NK-92 (cell line): ENCODE results near the gene PRPF38A.

Experiments
- DNase-seq: peaks from one replicate; lab custom pipeline; 2025; ENCODE audit not compliant: unreplicated experiment; lab: John Stamatoyannopoulos, UW

Gene PRPF38A

DNA sequence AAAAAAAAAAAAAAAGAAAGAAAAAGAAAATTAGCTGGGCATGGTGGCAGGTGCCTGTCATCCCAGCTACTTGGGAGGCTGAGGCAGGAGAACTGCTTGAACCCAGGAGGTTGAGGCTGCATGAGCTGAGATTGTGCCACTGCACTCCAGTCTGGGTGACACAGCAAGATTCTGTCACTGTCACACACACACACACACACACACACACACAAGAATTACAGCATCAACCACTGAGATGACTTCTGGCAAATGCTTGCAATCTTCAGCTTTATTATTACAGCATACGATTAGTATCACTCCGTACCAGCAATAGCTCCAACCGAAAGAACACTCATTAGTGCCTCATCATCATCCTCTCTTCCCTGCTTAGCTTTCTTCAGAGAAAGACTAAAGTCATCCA, 4.8 kb upstream of the PRPF38A start:
- DNase-seq = no peak

DNA sequence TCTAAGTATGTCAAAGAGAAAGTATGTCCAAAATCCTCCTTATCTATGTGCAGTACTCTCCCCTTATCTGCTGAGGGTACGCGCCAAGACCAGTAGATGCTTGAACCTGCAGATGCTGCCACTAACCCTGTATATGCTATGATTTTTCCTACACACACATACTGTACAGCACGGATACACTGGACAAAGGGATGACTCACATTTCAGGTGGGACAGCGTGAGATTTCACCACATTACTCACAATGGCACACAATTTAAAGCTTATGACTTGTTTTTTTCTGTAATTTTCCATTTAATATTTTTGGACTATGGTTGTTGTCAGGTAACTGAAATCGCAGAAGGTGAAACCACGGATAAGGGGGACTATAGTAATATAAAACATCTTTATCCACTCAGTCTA, 4.3 kb upstream of the PRPF38A start:
- no peak for DNase-seq

DNA sequence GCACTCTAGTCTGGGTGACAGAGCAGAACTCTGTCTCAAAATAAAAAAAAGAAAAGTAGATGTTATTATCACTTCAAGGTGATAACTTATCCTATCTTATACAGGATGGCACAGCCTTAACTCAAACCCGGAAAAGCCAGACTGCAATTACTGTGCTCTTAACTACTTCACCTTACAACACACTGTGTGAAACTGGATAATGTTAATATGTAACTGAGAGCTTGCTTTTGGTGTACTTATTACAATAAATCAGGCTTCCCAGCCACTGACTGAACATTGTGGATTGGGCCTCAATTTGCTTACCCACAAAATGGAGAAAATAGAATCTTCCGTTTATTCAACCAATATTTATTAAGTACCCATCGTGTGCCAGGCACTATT, 1.6 kb upstream of the PRPF38A start:
- DNase-seq = no peak

DNA sequence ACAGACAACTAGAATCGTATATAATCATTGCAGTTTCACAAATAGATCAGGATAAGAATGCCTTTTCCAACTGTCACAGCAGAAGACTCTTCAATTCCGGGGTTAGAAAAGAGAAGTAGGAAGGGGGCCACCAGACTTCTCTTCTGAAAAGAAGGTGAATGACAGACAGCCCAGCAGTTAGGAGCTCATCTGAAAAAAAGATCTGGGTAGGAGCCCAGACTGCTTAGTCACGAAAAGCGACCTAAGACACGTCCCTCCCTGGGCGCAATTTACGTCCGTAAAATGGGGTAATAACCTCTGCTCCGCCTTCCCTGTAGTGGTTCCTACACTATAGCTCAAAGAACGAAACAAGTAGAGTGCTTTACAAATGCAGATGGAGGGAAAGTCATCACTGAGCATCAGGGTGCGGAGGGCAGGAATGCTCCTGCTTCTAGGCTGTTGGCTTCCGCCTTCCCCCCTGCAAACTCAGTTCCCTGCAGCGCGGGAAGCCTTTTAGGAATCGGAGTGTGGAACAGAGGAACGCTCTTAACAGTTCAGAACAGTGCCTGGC, 761 bp upstream of the PRPF38A start:
- no peak for DNase-seq

DNA sequence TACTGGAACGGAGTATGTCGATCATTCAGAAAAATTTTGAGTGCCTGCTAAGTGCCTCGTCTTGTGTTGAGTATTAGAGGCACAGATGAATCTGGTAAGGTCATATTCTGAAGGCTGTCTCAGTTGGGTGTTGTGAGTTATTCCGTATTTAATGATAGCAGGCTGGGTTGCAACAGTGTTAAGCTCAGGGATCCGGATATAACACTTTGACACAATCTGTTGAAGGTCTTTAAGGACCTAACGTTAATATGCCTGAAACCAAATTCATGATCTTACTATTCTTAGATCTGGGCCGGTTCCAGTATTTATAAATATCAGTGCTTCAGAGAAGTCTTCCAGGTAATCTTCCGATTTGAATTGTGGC, 555 bp downstream of the PRPF38A start:
- DNase-seq = no peak

DNA sequence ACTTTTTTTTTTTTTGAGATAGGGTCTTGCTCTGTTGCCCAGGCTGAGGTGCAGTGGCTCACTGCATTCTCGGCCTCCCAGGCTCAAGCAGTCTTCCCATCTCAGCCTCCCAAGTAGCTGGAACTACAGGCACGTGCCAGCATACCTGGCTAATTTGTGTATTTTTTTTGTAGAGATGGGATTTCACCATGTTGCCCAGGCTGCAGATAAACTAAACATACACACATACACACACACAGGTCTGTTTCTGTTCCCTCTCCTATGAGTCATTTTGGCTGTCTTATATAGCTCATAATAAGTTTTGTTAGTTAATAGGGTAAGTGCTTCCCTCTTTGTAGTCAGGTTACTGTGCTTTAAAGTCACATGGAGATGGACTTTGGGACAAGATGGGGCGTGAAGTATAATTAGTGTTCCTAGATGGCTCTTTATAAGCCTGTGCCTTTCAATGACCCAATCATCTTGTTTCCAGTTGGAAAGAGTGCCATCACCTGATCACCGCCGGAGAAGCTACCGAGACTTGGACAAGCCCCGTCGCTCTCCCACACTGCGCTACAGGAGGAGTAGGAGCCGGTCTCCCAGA, 9.1 kb downstream of the PRPF38A start:
- DNase-seq = no peak

DNA sequence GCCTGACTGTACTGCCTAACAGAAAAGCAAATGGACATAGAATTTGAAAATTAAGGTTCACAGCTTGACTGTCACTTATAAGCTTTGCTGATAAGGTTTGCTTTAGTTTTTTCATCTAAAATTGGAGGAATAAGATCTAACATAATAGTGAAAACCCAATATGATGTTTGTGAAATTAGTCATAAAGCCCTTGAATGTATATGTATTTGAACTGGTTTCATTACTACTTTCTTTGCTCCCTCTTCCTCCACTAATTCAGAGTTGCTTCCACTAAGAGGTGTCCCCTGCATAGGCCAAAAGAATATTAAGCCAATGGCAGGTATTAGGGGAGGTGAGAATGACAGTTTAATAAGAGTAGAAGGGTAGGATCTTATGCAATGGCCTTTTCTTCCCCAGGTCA, 10.5 kb downstream of the PRPF38A start:
- DNase-seq = no peak

DNA sequence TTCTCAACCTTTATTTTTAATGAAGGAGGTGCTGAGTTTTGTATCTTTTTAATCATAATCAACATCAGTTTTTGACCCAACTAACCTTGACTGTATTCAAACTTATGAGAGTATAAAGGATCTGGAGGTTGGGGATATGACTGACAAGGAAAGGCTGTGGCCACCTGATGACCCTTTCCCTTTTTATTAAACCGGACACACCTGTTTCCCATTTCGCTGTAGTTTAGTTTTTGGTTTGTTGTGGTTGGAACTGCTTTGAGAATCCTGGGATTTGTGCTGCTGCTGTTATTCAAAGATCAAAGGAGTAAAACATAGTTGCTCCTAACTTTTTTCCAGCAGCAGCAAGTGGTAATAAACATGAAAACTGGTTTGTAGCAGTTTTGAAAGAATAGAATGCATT, 12.4 kb downstream of the PRPF38A start:
- DNase-seq = no peak

DNA sequence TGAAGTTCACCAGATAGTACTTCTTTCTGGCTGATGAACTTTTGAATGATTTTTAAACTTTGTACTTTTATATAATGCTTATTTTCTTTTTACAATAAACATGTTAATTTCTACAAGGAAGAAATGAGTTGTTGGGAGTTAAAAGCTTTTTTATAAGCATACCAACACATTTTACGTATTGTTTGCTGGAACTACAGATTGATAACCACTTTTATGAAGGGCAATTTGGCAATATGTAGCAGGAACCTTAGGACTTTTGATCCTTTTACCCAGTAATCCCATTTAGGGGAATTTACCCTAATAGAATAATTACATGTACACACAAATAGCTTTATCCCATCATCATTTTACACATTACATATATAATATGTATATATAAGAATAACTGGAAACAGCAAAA, 16.3 kb downstream of the PRPF38A start:
- DNase-seq = no peak

DNA sequence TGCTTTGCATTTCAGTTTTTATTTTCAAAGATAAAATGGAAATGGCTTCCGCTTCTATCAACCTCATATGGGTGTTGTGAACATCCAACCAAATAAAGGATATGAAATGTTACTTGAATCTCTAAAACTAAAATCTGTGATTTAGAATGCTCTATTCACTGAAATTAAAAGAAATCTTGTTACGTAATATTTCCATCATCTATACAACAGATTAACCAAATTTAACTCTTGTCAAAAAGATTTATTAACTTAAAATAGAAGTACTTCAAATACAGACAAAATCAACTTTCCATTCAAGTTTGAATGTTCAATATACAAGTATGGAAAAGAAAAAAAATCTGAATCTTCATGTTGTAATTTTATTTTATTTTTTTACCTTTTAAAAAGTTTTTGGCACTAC, 18.7 kb downstream of the PRPF38A start:
- DNase-seq = no peak

DNA sequence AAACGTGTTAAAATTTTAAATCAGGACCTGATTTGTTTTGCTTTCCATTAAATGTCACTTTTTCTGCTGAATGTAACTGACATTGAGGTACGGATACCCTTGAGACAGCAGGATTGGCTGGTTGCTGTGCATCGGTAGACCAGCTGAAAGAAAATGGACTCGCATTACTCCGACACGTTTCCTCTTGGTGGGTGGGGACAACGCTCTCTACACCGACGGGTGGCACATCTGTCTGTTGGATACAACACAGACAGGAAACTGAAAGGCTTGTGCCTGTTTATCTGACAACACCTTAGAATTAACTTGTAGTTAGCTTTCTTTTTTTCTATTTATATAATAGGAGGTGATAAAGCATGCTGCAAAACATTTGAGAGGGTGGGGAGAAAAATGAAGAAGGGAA, 19.4 kb downstream of the PRPF38A start:
- no peak for DNase-seq

DNA sequence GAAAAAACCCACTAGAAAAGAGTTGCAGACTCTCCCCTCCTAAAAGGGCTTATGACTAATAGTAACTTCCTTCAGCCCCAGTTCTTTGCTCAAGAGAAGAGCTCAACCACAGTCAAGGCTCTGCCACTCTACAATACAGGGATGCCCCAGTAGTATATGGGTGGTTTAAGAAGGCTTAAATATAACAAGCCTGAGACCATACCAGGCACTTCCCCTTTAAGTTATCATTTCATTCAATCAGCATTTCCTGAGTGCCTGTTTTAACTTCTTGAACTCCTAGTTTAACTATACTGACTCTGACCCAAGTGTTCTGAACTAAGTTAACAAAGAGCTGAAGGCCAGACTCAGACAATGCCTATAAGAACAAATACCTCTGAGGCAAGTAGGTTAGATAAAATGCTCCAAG, 19.8 kb downstream of the PRPF38A start:
- DNase-seq = no peak

DNA sequence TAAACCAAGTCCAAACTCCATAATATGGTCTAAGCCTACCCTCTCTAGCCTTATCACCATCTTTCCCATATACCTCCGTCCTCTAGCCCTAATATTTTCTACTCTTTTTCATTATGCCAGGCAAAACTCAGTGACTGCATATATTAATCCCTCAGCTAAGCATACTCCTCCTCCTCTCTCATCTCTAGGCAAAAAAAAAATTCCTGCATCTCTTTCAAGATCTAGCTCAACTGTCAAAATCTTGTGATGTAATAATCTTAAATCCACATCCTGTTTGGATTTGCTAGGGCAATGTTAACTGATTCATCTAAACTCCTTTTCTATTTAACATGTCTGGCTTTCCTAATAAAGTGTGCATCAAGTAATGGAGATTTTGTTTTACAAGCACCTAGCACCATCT, 20.4 kb downstream of the PRPF38A start:
- no peak for DNase-seq

DNA sequence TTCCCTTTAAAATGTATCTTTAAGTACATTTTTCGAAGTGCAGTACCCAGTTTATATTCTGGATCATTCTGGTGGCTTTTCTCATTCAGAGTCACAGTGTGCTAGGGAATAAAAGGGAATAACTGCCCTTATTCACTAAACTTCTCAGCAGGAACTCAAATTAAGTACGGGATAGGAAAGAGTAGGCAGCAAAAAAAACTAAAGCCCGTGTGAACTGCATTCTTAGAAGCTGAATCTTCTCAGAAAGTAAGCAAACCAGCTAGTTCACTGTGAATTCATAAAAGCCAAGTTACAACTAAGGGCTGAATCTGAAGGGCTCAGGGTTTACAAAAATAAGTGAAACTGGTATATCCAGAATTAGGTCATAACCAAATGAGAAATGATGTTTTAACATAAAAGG, 22.0 kb downstream of the PRPF38A start:
- no peak for DNase-seq

DNA sequence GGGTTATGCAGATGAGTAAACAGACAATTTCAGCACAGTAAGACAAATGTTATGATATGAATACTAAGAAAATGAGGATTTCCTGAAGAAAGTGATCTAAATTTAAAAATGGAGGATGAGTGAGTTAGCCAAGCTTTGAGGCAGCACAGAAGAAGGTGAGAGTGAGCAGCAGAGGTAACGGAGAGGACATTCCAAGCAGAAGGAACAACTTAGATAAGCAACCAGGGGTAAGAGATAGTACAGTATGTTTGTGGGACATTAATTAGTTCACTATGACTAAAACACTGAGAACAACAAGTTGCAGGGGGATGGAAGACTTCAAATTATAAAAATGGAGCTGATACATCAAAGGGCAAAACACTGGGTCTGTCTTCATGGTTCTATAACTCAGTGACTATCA, 22.8 kb downstream of the PRPF38A start:
- no peak for DNase-seq

DNA sequence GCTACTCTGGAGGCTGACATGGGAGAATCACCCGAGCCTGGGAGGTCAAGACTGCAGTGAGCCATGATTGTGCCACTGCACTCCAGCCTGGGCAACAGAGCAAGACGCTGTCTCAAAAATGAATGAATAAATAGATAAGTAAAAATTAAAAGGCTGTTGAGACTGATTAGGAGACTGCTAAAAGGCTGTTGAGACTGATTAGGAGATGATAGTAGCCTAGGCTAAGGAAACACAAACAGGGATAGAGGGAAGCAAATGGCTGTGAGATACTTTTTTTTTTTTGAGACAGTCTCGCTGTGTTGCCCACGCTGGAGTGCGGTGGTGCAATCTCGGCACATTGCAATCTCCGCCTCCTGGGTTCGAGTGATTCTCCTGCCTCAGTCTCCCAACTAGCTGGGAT, 28.4 kb downstream of the PRPF38A start:
- DNase-seq = no peak

DNA sequence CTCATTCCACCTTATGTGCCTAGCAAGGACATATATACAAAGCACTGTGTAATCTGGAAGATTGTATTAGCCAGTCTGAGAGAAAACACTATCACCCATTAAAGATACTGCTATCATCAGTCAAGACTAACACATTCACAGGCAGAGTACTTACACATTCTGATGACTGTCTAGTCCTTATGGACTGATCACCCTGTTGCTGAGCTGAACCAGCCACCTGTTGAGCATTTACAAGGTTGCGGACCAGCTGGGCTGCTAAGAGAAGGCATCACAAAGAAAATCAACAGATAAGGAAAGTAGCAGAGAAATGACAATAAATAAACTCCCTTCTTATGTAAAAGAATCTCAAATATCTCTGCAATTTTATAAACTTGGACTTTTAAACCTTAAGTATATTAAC, 30.8 kb downstream of the PRPF38A start:
- DNase-seq = no peak

DNA sequence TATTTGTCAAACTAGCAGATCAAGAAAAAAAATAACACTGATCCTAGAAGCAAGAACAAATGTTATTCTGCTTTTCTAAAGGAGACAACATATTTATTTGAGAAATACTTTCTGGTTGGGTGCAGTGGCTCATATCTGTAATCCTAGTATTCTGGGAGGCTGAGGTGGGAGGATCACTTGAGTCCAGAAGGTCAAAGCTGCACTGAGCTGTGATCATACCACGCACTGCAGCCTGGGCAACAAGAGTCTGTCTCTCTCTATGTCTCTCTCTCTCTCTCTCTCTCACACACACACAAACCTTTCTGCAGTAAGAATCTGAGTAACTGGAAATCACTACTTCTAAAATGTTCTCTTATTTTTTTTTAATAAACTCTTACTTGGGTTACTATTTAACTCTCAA, 31.2 kb downstream of the PRPF38A start:
- no peak for DNase-seq

DNA sequence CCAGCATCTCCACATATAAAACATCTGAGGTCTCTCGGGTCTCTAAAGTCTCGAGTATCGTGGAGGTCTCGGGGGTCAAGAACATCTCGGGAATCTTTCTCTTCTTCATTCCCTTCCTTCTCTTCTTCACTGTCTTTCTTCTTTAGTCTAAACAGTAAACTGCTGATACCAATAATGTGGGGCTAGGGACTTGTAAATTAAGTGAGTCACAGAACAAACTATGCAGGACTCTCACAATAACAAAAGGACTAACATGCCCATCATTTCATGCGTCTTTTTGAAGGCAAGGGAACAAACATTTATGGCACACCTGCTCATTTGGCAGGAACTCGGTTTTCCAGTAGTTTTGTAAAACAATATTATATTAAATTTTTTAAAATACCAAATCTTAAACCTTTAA, 32.4 kb downstream of the PRPF38A start:
- DNase-seq = no peak

DNA sequence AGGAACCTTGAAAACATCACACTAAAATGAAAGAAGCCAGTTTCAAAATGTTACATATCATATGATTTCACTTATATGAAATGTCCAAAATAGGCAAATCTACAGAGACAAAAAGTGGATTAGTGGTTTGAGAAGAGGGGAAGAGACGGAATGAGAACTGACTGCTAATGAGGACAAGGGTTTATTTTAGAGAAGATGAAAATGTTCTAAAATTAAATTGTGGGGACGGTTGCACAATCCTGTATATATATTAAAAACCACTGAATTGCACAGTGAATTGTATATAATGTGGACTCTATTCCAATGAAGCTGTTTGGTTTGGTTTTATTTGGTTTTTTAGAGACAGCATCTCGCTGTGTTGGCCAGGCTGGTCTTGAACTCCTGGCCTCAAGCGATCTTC, 35.6 kb downstream of the PRPF38A start:
- DNase-seq = no peak

DNA sequence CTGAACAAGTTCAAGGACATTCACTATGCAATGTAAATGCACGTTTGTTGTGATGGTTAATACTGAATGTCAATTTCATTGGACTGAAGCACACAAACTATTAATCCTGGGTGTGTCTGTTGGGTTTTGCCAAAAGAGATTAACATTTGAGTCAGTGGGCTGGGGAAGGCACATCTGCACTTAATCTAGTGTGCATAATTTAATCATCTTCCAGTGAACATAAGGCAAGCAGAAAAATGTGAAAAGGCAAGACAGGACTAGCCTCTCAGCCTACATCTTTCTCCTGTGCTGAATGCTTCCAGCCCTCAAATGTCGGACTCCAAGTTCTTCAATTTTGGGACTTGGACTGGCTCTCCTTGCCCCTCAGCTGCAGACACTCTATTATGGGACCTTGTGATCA, 40.1 kb downstream of the PRPF38A start:
- no peak for DNase-seq

DNA sequence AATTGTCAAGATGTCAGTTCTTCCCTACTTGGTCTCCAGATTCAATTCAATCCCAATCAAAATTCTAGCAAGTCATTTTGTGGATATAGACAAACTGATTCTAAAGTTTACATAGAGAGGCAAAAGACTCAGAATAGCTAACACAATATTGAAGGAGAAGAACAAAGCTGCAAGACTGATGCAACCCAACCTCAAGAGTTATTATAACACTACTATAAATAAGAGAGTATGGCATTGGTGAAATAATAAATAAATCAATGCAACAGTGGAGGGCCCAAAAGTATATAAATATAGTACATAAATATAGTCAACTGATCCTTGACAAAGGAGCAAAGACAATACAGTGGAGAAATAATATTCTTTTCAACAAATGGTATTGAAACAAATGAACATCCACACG, 49.7 kb downstream of the PRPF38A start:
- no peak for DNase-seq

DNA sequence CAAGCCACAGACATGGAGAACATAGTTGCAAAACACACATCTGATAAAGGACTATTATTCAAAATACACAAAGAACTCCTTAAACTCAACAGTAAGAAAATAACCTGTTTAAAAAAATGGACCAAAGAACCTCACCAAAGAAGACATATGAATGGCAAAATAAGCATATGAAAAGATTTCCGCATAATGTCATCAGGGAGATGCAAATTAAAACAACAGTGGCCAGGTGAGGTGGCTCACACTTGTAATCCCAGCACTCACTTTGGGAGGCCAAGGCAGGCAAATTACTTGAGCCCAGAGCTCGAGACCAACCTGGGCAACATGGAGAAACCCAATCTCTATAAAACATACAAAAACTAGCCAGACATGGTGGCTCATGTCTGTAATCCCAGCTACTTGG, 50.4 kb downstream of the PRPF38A start:
- DNase-seq = no peak

DNA sequence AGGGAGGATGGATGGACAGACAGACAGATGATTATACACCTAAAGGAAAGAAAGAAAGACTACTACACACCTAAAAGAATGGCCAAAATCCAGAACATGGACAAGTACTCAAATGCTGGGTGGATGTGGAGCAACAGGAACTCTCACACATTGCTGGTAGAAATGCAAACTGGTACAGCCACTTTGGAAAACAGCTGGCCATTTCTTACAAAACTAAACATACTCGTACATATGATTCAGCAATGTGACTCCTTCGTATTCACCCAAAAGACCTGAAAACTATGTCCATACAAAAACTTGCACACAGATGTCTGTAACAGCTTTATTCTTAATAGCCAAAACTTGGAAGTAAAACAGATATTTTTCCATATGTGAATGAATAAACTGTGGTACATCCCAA, 51.3 kb downstream of the PRPF38A start:
- DNase-seq = no peak
